Dermis microvascular lymphatic vessel endothelial cell (primary cell): ENCODE measurements around the gene MAB21L3. TPM values are rescaled to one million over a fixed set of nuclear protein-coding genes. Genes with fewer than 3 reads are reported as not detected.

Experiments
- total RNA-seq: library from RNA; depleted of rRNA; stranded (reverse); fragments of >200 nt; gene quantifications from 2 replicates; pipeline ENCODE4 v1.2.1, GENCODE V29; 2014

MAB21L3 gene
- total RNA-seq, 1 donor from 2014 or later = not detected

Other genes with a start within 250 kb of the MAB21L3 start
- not detected in 2 replicates for gene SLC22A15, start 134.9 kb upstream of the MAB21L3 start, total RNA-seq